Neural progenitor cell (in vitro differentiated cells): ENCODE data around the gene LRFN4. TPM values are rescaled to one million over a fixed set of nuclear protein-coding genes. Genes with fewer than 3 reads are reported as not detected.

Experiments
- DNase-seq: peaks from one replicate; pipeline ENCODE4 v3.0.0-alpha.2; 2016; ENCODE audit warnings: low spot score
- H2AFZ ChIP-seq: fragments of 200-600 bp; sonication (generic); replicated peaks from 2 replicates; pipeline ENCODE4 v1.6.1; 2016; ENCODE audit warnings: antibody characterized with exemption
- H3F3A ChIP-seq: fragments of 200-600 bp; sonication (generic); 2 replicates; pipeline ENCODE4 v1.6.1; 2016; ENCODE audit warnings: antibody characterized with exemption, low read depth
- H3K27ac ChIP-seq: fragments of 200-600 bp; sonication (generic); 2 replicates; pipeline ENCODE4 v1.5.1; 2016; ENCODE audit warnings: mild to moderate bottlenecking
- H3K27me3 ChIP-seq: fragments of 200-600 bp; sonication (generic); 2 replicates; pipeline ENCODE4 v1.6.1; 2016; ENCODE audit warnings: mild to moderate bottlenecking, moderate library complexity
- H3K36me3 ChIP-seq: fragments of 200-600 bp; sonication (generic); 2 replicates; pipeline ENCODE4 v1.5.1; 2016
- H3K4me1 ChIP-seq: fragments of 200-600 bp; sonication (generic); 2 replicates; pipeline ENCODE4 v1.6.1; 2016; ENCODE audit warnings: mixed run types
- H3K4me2 ChIP-seq: fragments of 200-600 bp; sonication (generic); 2 replicates; pipeline ENCODE4 v1.6.1; 2016
- H3K4me3 ChIP-seq: fragments of 200-600 bp; sonication (generic); 2 replicates; pipeline ENCODE4 v1.5.1; 2016
- H3K79me2 ChIP-seq: fragments of 200-600 bp; sonication (generic); 2 replicates; pipeline ENCODE4 v1.6.1; 2016; ENCODE audit warnings: low read depth
- H3K9ac ChIP-seq: fragments of 200-600 bp; sonication (generic); 2 replicates; pipeline ENCODE4 v1.6.1; 2016
- H3K9me3 ChIP-seq: fragments of 200-600 bp; sonication (generic); 2 replicates; pipeline ENCODE4 v1.5.1; 2016; ENCODE audit warnings: low read depth
- H4K20me1 ChIP-seq: fragments of 200-600 bp; sonication (generic); 2 replicates; pipeline ENCODE4 v1.6.1; 2016; ENCODE audit warnings: low read depth
- H3K27ac Mint-ChIP-seq: 3 replicates; pipeline ENCODE4 v1.8.0; 2021; ENCODE audit warnings: mixed read lengths
- H3K27me3 Mint-ChIP-seq: 2 replicates; pipeline ENCODE4 v1.8.0; 2022; ENCODE audit warnings: low read depth, mild to moderate bottlenecking, inconsistent platforms, moderate library complexity, mixed read lengths; ENCODE audit not compliant: insufficient read depth
- H3K36me3 Mint-ChIP-seq: 3 replicates; pipeline ENCODE4 v1.8.0; 2021; ENCODE audit warnings: mixed read lengths
- H3K4me1 Mint-ChIP-seq: 3 replicates; pipeline ENCODE4 v1.8.0; 2021; ENCODE audit warnings: mixed read lengths
- H3K4me3 Mint-ChIP-seq: 3 replicates; pipeline ENCODE4 v1.8.0; 2021; ENCODE audit warnings: mild to moderate bottlenecking, moderate library complexity, mixed read lengths
- H3K9me3 Mint-ChIP-seq: 3 replicates; pipeline ENCODE4 v1.8.0; 2020; ENCODE audit warnings: mixed read lengths
- EZH2 ChIP-seq: fragments of 200-600 bp; sonication (generic); IDR thresholded peaks from 2 replicates; pipeline ENCODE4 v1.6.1; 2017; ENCODE audit warnings: antibody characterized with exemption, mild to moderate bottlenecking, moderate library complexity
- EZH2phosphoT487 ChIP-seq: fragments of 200-600 bp; sonication (generic); IDR thresholded peaks from 2 replicates; pipeline ENCODE4 v1.6.1; 2017; ENCODE audit warnings: antibody characterized with exemption
- total RNA-seq: library from RNA; depleted of rRNA; stranded (reverse); fragments of >200 nt; gene quantifications from 2 replicates; pipeline ENCODE4 v1.2.3, GENCODE V29; 2015; ENCODE audit warnings: low replicate concordance
- TF ChIP-seq, protein P1 (sequence below): fragments of 200-600 bp; sonication (generic); IDR thresholded peaks from 2 replicates; pipeline ENCODE4 v1.5.1; 2017; ENCODE audit warnings: antibody characterized with exemption, mild to moderate bottlenecking

LRFN4 gene
- total RNA-seq, 1 donor from 2014 or later: 6.7 TPM

DNA sequence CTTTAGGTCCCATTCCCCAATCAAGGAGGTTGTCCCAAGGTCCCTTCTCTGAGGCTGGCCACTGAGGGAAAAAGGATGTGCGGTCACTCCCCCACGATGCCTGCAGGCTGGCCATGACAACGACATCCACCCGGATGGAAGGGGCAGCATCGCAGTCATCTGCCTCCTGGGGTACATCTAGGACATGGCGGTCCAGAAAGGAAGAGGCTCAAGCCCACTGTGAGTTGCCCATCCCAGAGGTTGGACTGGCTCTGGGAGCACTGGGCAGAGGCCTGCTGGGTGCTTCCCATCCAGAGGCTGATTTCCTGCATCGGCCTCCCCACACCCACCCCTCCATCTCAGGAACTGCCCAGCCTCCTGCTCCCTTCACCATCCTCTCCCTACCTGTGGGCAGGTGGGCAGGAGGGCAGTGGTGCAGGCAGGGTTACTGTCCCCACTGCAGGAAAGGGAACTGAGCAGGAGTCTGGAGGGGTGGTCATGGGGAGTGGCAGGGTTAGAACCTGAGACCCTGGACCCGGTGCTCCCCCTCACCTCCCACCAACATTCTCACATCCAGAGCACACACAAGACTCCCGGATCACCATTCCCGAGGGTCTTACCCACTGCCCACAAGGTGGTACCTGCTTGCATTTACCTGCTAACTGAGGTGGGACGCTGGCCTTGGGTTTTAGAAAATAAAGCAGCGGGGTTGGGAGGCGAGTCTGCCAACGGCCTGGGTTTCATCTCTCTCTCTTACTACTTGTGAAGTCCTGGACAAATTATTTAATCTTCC is 9.2 kb upstream of the LRFN4 start:
- Histone ChIP-seq H3K27me3 (no peaks in the 10 kb centered on the region), H4K20me1 (peaks cover 27% of the 10 kb centered on the region), H3K9me3 (no peaks in the 10 kb centered on the region), H3K36me3 (no peaks in the 10 kb centered on the region), H3F3A (no peaks in the 10 kb centered on the region), H3K79me2 (peaks cover 20% of the 10 kb centered on the region), H3K9ac (no peak overlapping the region), H3K27ac (no peak overlapping the region), H2AFZ (no peak overlapping the region), H3K4me1 (peaks cover 6% of the 10 kb centered on the region), H3K4me2 (no peak overlapping the region), H3K4me3 (no peak overlapping the region)
- H3K27ac Mint-ChIP-seq: no peak overlapping the region
- no peak for DNase-seq
- peaks cover 15% of the 10 kb centered on the region for H3K4me1 Mint-ChIP-seq
- peaks cover 2% of the 10 kb centered on the region for H3K9me3 Mint-ChIP-seq
- H3K4me3 Mint-ChIP-seq: no peak overlapping the region
- peaks cover 8% of the 10 kb centered on the region for H3K27me3 Mint-ChIP-seq
- TF ChIP-seq, protein P1, sequence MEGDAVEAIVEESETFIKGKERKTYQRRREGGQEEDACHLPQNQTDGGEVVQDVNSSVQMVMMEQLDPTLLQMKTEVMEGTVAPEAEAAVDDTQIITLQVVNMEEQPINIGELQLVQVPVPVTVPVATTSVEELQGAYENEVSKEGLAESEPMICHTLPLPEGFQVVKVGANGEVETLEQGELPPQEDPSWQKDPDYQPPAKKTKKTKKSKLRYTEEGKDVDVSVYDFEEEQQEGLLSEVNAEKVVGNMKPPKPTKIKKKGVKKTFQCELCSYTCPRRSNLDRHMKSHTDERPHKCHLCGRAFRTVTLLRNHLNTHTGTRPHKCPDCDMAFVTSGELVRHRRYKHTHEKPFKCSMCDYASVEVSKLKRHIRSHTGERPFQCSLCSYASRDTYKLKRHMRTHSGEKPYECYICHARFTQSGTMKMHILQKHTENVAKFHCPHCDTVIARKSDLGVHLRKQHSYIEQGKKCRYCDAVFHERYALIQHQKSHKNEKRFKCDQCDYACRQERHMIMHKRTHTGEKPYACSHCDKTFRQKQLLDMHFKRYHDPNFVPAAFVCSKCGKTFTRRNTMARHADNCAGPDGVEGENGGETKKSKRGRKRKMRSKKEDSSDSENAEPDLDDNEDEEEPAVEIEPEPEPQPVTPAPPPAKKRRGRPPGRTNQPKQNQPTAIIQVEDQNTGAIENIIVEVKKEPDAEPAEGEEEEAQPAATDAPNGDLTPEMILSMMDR: no peak
- TF ChIP-seq EZH2phosphoT487 (no peak), EZH2 (no peak)
- H3K36me3 Mint-ChIP-seq: peaks cover 9% of the 10 kb centered on the region

- H3K27ac ChIP-seq: no peak overlapping the region
- peaks cover 6% of the 10 kb centered on the region for H3K4me1 ChIP-seq
- H3K27me3 ChIP-seq: no peaks in the 10 kb centered on the region
- H4K20me1 ChIP-seq: peaks cover 24% of the 10 kb centered on the region
- no peak overlapping the region for H3K4me3 ChIP-seq
- H3K36me3 ChIP-seq: no peaks in the 10 kb centered on the region
- Mint-ChIP-seq H3K36me3 (peaks cover 9% of the 10 kb centered on the region), H3K4me3 (no peak overlapping the region), H3K4me1 (peaks cover 13% of the 10 kb centered on the region), H3K9me3 (peaks cover 2% of the 10 kb centered on the region), H3K27ac (no peak overlapping the region), H3K27me3 (peaks cover 8% of the 10 kb centered on the region)
- H3K79me2 ChIP-seq: peaks cover 14% of the 10 kb centered on the region
- H3K9me3 ChIP-seq: no peaks in the 10 kb centered on the region
- DNase-seq: no peak
- no peak overlapping the region for H3K4me2 ChIP-seq
- H3F3A ChIP-seq: no peaks in the 10 kb centered on the region
- no peak overlapping the region for H3K9ac ChIP-seq
- TF ChIP-seq EZH2phosphoT487: no peak
- TF ChIP-seq EZH2: no peak
- TF ChIP-seq, protein P1: no peak
- no peak overlapping the region for H2AFZ ChIP-seq
These were observed 8.0 kb upstream of the LRFN4 start for GRCh38 chr11:66848671-66849500.

GRCh38 chr11:66849501-66850234 is 7.2 kb upstream of the LRFN4 start:
- Mint-ChIP-seq H3K27me3 (peaks cover 8% of the 10 kb centered on the region), H3K27ac (no peak overlapping the region), H3K4me1 (peaks cover 9% of the 10 kb centered on the region), H3K4me3 (no peak overlapping the region), H3K36me3 (peaks cover 9% of the 10 kb centered on the region), H3K9me3 (peaks cover 2% of the 10 kb centered on the region)
- H3K27ac ChIP-seq: no peak overlapping the region
- no peaks in the 10 kb centered on the region for H3F3A ChIP-seq
- no peaks in the 10 kb centered on the region for H3K9me3 ChIP-seq
- H3K4me2 ChIP-seq: no peak overlapping the region
- H3K4me3 ChIP-seq: no peak overlapping the region
- no peaks in the 10 kb centered on the region for H3K4me1 ChIP-seq
- TF ChIP-seq EZH2 (no peak), EZH2phosphoT487 (no peak)
- TF ChIP-seq, protein P1: no peak
- H3K27me3 ChIP-seq: no peaks in the 10 kb centered on the region
- H3K36me3 ChIP-seq: no peaks in the 10 kb centered on the region
- H3K9ac ChIP-seq: no peak overlapping the region
- DNase-seq: no peak
- peaks cover 6% of the 10 kb centered on the region for H3K79me2 ChIP-seq
- H4K20me1 ChIP-seq: peaks cover 16% of the 10 kb centered on the region
- H2AFZ ChIP-seq: no peak overlapping the region
